Testis (tissue), 3 donors: ENCODE data around the gene CPXM1. TPM values are rescaled to one million over a fixed set of nuclear protein-coding genes. Genes with fewer than 3 reads are reported as not detected.

ENCODE experiments used
- DNase-seq: peaks from one replicate; pipeline ENCODE4 v3.0.0-alpha.2; 2019
- H3K27ac ChIP-seq, 2 donors: fragments of 200-600 bp; sonication (generic); one replicate each; pipeline ENCODE4 v1.5.1; 2019
- H3K27me3 ChIP-seq: fragments of 200-600 bp; sonication (generic); one replicate; pipeline ENCODE4 v1.5.1; 2019
- H3K36me3 ChIP-seq: fragments of 200-600 bp; sonication (generic); one replicate; pipeline ENCODE4 v1.5.1; 2017; ENCODE audit warnings: low read depth; ENCODE audit errors: missing control alignments
- H3K4me1 ChIP-seq: fragments of 200-600 bp; sonication (generic); one replicate; pipeline ENCODE4 v1.5.1; 2019
- H3K4me3 ChIP-seq, 2 donors: fragments of 200-600 bp; sonication (generic); one replicate each; pipeline ENCODE4 v1.5.1; 2017 to 2019
- H3K9me3 ChIP-seq: fragments of 200-600 bp; sonication (generic); one replicate; pipeline ENCODE4 v1.5.1; 2017
- POLR2A ChIP-seq: fragments of 450-650 bp; IDR thresholded peaks from one replicate; pipeline ENCODE4 v1.6.1; 2017; ENCODE audit warnings: antibody characterized with exemption, mild to moderate bottlenecking, moderate library complexity
- WGBS, 2 donors: methylation state at CpG; one replicate each; pipeline ENCODE4 v1.1.5; 2018; 5-methylcytosine and 5-hydroxymethylcytosine counted together
- intact Hi-C: fragments of 100-400 bp; cut with DNase I; formaldehyde crosslinking; loops from one replicate; pipeline ENCODE4 v1.15.1; 2023; ENCODE audit warnings: low total_unique reads
- polyA plus RNA-seq: library from polyadenylated mRNA; stranded (reverse); fragments of 350-450 nt; fragmentation: Illumina TruSeq; extraction: RNeasy Lipid Tissue Mini Kit (QIAGEN cat#74804); gene quantifications from one replicate; pipeline ENCODE4 v1.2.3, GENCODE V29; 2014; ENCODE audit warnings: low read depth, low replicate concordance; ENCODE audit not compliant: insufficient read depth
- total RNA-seq, 2 donors: library from RNA; depleted of rRNA; stranded (reverse); fragments of >200 nt; gene quantifications; one replicate each; pipeline ENCODE4 v1.2.3, GENCODE V29; 2016
- TF ChIP-seq, protein P1 (sequence below), 3 experiments: fragments of 450-650 bp in 2 of 3; fragments of 200-600 bp in 1 of 3; sonication (generic) in 1 of 3; IDR thresholded peaks; one replicate each; pipeline ENCODE4 v1.5.1; 2016 to 2019; ENCODE audit warnings: antibody characterized with exemption in 3 of 3, mild to moderate bottlenecking in 2 of 3, moderate library complexity in 1 of 3

CPXM1 gene
- total and polyA plus RNA-seq, 3 donors from 2014 or later, result 3.5 to 25.2 (median 8.6) TPM

DNA sequence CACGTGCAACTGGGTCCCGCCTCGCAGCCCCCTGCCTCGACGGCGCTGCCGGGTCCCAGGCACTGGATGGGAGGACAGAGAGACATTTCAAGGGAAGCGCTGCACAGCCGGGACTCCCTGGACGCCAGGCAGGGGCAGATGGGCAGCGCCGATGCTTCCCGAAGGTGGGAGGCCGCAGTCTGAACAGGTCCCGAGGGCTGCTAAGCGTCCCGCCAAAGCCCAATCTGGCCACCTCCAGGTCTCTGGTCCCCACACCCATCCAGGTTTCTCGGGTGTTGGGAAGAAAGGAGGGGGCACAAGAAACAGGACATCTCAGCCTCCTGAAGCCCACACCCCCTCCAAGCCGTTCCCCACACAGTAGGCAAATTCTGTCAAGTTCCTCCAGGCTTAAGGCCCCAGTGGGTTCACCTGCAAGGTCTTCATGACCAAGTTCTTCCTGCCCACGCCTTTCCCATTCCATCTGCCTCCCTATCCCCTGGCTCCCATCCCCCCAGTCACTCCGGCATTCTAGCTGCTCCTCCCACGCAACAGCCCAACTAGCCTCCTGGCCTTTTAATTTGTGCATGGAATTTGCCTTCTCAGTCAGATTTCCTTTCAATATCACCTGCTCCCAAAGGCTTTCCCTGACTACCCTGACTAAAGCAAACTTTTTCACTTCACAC lies 5.4 kb upstream of the CPXM1 start:
- H3K27me3 ChIP-seq, result no peaks in the 10 kb centered on the region
- no peak for TF ChIP-seq POLR2A
- TF ChIP-seq, protein P1, sequence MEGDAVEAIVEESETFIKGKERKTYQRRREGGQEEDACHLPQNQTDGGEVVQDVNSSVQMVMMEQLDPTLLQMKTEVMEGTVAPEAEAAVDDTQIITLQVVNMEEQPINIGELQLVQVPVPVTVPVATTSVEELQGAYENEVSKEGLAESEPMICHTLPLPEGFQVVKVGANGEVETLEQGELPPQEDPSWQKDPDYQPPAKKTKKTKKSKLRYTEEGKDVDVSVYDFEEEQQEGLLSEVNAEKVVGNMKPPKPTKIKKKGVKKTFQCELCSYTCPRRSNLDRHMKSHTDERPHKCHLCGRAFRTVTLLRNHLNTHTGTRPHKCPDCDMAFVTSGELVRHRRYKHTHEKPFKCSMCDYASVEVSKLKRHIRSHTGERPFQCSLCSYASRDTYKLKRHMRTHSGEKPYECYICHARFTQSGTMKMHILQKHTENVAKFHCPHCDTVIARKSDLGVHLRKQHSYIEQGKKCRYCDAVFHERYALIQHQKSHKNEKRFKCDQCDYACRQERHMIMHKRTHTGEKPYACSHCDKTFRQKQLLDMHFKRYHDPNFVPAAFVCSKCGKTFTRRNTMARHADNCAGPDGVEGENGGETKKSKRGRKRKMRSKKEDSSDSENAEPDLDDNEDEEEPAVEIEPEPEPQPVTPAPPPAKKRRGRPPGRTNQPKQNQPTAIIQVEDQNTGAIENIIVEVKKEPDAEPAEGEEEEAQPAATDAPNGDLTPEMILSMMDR (IDR thresholded peaks at IDR 0.05), result no peak
- no peaks in the 10 kb centered on the region for H3K4me1 ChIP-seq
- DNase-seq, result no peak
- no peaks in the 10 kb centered on the region for H3K36me3 ChIP-seq
- intact Hi-C loops, result no loop called here
- H3K27ac ChIP-seq, result no peak overlapping the region
- 33 to 37% methylated on average over 4 to 17 of the region's 22 CpGs for WGBS, 2 donors
- no peak overlapping the region for H3K4me3 ChIP-seq
- H3K9me3 ChIP-seq, result no peaks in the 10 kb centered on the region

DNA sequence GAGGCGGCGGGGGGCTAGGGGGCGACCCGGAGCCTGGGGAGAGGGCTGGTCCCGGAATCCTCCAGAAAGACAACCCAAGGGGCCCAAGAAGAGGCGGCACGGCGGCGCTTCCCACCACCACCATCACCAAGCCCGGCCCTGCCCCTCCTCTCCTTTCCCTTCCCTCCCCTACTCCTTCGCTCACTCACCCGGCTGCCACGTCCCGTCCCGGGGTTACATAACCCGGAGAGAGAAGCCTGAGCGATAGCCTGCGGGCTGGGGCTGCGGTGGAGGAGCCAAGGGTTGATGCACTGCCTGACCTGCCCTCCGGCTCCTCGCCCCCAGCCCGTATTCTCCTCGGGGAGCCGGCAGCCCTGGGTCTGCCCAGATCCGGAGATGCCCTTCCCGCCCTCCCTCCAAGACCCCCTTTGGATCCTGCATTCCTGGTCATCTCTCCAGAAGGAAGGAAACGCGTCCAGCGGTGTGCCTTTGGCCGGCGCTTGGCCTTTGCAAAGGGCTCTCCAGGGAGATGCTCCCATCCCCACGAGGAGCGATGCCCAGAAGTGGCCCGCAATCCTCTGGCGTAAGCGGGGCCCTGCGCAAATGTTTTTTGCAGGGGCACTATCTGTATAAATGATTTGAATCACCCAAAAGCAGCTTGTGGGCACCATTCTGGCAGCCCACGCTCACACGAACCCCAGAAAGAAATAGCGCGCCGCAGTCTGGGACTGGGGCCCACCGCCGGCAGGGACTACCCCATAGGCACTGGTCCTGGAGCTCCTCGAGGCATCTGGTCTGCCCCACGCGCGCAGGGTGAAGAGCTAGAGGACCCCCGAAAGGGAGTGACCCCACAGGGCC lies 4.6 kb upstream of the CPXM1 start:
- 13% methylated on average over 46 to 47 of the region's 49 CpGs for WGBS, 2 donors
- Histone ChIP-seq H3K4me3 (no peak overlapping the region), H3K27ac (no peak overlapping the region), H3K9me3 (no peaks in the 10 kb centered on the region), H3K36me3 (no peaks in the 10 kb centered on the region), H3K27me3 (no peaks in the 10 kb centered on the region), H3K4me1 (peaks cover 2% of the 10 kb centered on the region)
- no peak for DNase-seq
- no peak for TF ChIP-seq POLR2A
- TF ChIP-seq, protein P1 (IDR thresholded peaks at IDR 0.05), result no peak
- intact Hi-C loops, result no loop called here

DNA sequence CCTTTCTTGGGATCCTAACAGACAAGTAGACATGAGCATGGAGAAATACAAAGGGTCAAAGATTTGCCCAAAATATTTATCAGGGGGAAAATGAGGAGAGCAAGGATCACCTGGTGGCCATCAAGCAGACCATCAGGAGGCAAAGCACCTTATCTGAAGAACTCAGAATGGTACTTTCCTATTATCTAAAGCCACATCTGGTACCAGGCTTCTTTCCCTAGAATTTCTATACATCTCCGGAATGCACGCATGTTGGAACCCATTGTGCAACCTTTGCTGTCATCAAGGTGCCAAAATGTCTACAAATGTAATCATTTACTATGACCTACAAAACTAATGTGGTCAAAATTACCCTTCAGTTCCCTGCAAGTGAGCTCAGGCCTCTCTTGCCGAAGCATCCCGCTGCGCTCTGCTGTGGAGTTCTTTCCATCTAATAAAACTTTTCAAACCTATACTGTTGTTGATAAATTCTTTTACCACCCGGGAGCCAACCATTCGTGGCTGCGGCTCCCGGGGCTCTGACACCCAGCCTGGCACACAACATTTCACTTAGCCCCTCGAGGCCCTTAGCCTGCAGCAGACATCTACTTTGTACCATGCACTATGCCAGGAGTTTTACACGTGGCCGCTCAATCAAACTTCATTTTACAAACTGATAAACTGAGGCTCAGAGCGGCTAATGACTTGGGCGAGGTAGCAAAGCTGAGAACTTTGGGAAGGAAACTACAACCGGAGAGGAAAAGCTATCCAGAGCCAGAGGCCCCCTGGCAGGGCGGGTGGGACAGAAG lies 3.8 kb upstream of the CPXM1 start:
- no peaks in the 10 kb centered on the region for H3K27me3 ChIP-seq

DNA sequence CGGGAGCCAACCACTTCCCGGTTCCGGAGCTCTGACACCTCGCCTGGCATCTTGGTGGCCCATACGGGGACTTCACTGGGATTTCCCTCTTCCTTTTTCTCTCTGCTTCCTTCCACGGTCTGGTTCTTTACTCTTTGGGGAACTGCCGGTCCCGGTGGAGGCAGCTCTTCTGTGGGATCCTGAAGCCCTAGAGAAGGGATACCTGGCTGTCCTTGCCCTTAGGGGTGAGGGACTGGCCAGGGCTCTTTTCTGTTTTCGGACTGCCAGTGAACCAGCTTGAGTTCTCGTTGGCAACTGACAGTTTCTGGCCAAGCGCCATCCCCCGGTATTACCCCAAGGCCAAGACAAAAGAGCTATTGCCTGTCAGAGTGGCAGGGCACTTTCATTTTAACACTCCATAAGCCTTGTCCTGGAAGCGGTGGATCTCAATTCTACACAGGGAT lies 880 bp upstream of the CPXM1 start:
- no peak overlapping the region for H3K4me3 ChIP-seq
- peaks cover 6% of the 10 kb centered on the region for H3K4me1 ChIP-seq
- H3K36me3 ChIP-seq, result no peaks in the 10 kb centered on the region
- no peak for DNase-seq
- intact Hi-C loops, result no loop called here
- WGBS, 2 donors, result 16 to 22% methylated on average over 13 of the region's 13 CpGs
- TF ChIP-seq POLR2A, result no peak
- TF ChIP-seq, protein P1 (IDR thresholded peaks at IDR 0.05), result no peak
- no peaks in the 10 kb centered on the region for H3K9me3 ChIP-seq
- no peaks in the 10 kb centered on the region for H3K27me3 ChIP-seq
- H3K27ac ChIP-seq, result no peak overlapping the region

More for the DNA sequence above, 3.8 kb upstream of the CPXM1 start:
- Histone ChIP-seq H3K27ac (no peak overlapping the region), H3K9me3 (no peaks in the 10 kb centered on the region), H3K4me1 (peaks cover 6% of the 10 kb centered on the region), H3K36me3 (no peaks in the 10 kb centered on the region), H3K4me3 (no peak overlapping the region)
- DNase-seq, result no peak
- WGBS, 2 donors, result 51 to 62% methylated on average over 16 of the region's 16 CpGs
- no peak for TF ChIP-seq POLR2A
- TF ChIP-seq, protein P1 (IDR thresholded peaks at IDR 0.05), result no peak
- intact Hi-C loops, result no loop called here
